Heart right ventricle (tissue), 16 donors: Measurements from ENCODE around the gene SPECC1L. TPM values are rescaled to one million over a fixed set of nuclear protein-coding genes. Genes with fewer than 3 reads are reported as not detected.

ENCODE experiments used
- ATAC-seq, 8 donors: fragments of 200-7000 bp; cut with Tn5 transposase; one replicate each; pipeline ENCODE4 v1.9.1; 2020; ENCODE audit warnings: mild to moderate bottlenecking in 8 of 8, moderate library complexity in 8 of 8, moderate number of reproducible peaks in 1 of 8
- DNase-seq, 2 donors: peaks; one replicate each; pipeline ENCODE4 v3.0.0-alpha.2; 2020
- H3K27ac ChIP-seq, 10 donors: fragments of 200-600 bp; sonication (generic) in 2 of 10; one replicate each; pipeline versions ENCODE4 v1.5.0 to v1.8.0; 2020 to 2022; ENCODE audit warnings: mild to moderate bottlenecking in 3 of 10
- H3K27me3 ChIP-seq, 7 donors: fragments of 200-600 bp; one replicate each; pipeline ENCODE4 v1.8.0; 2021 to 2022; ENCODE audit warnings: mild to moderate bottlenecking in 2 of 7
- H3K36me3 ChIP-seq, 9 donors: fragments of 200-600 bp; sonication (generic) in 1 of 9; one replicate each; pipeline versions ENCODE4 v1.5.0 to v1.8.0; 2020 to 2022; ENCODE audit warnings: mild to moderate bottlenecking in 2 of 9
- H3K4me1 ChIP-seq, 9 donors: fragments of 200-600 bp; sonication (generic) in 1 of 9; one replicate each; pipeline versions ENCODE4 v1.5.0 to v1.8.0; 2020 to 2022; ENCODE audit warnings: mild to moderate bottlenecking in 4 of 9
- H3K4me3 ChIP-seq, 10 donors: fragments of 200-600 bp; sonication (generic) in 2 of 10; one replicate each; pipeline versions ENCODE4 v1.5.0 to v1.8.0; 2020 to 2022; ENCODE audit warnings: mild to moderate bottlenecking in 7 of 10, moderate library complexity in 2 of 10
- H3K9me3 ChIP-seq, 11 donors: fragments of 200-600 bp in 10 of 11; sonication (generic) in 2 of 11; one replicate each; pipeline versions ENCODE4 v1.5.0 to v1.8.0; 2013 to 2022; ENCODE audit warnings: mild to moderate bottlenecking in 2 of 11, control low read depth in 1 of 11, moderate library complexity in 1 of 11
- CTCF ChIP-seq, 9 donors: fragments of 200-600 bp; sonication (generic) in 2 of 9; IDR thresholded peaks; one replicate each; pipeline versions ENCODE4 v1.5.0 to v1.8.0; 2021 to 2022; ENCODE audit warnings: antibody characterized with exemption in 9 of 9, mild to moderate bottlenecking in 5 of 9, moderate library complexity in 1 of 9
- WGBS, 2 donors: extraction: QIAGEN DNeasy Blood & Tissue Kit; methylation state at CpG; one replicate each; pipeline ENCODE4 v1.1.7; 2013; ENCODE audit warnings: inconsistent platforms in 1 of 2; 5-methylcytosine and 5-hydroxymethylcytosine counted together
- intact Hi-C, 10 donors: fragments of 100-400 bp; cut with DNase I; formaldehyde crosslinking; loops; one replicate each; pipeline versions ENCODE4 v1.11.1 to v1.14.2; 2022
- polyA plus RNA-seq, 2 donors: library from polyadenylated mRNA; stranded (reverse); fragments of 200-250 nt; gene quantifications; one replicate each; pipeline ENCODE4 v1.2.3, GENCODE V29; 2013
- total RNA-seq, 10 donors: library from RNA; stranded (reverse); fragmentation: NEBNext Ultra II Directional in 3 of 10; extraction: Animal tissue kit (Norgen Biotek cat#: 25700) in 3 of 10; gene quantifications; one replicate each; pipeline versions ENCODE4 v1.2.1 to v1.2.4, GENCODE V29; 2021 to 2023
- donor health status: Arrhythmogenic right ventricular cardiomyopathy.
- donor health status: ischemic (EF 13 %, LVEDD 7.1; RV severe dilation, severe dysfunction).
- donor health status: healthy with polysubstance abuse.
- donor health status: DM: no; HTN: yes; CAD: no.
- donor health status: DM: no; HTN: no; CAD: no.
- donor health status: ischemic (EF 25% LVEDD 6.9; RV normal size, moderate dysfunction).
- donor health status: ischemic (EF 25% LVEDD 5.7; RV mildly dilated, moderate dysfunction).
- donor health status: healthy.
- donor health status: DM: yes; HTN: yes; CAD: no.
- donor health status: Ischemic cardiomyopathy.
- donor health status: ischemic (EF 35%, LVEDD 5.7; RV mildly dilated, moderate dysfunction).
- donor health status: nonischemic (EF 11% LVEDD 7.7; RV severe dilation, severe dysfunction).
- donor health status: DM: yes; HTN: yes; CAD: no.
- donor health status: PGD.
- donor health status: ischemic (EF 29% LVEDD 5.4; RV normal size, mild dysfunction).
- donor health status: nonischemic (EF 23%, LVEDD 6.1; RV moderate dilation, normal function).

Gene SPECC1L
- total and polyA plus RNA-seq, 12 donors: 8.3 to 61.7 (median 49.5) TPM

- intact Hi-C loops: no loop called here
- no peak for DNase-seq
- no peak overlapping the region for H3K4me3 ChIP-seq
- TF ChIP-seq CTCF (IDR thresholded peaks at IDR 0.05): no peak
- H3K27ac ChIP-seq: peak overlapping the region in 7 of 10 donors; percentile 48 to 87 (median 78)
- H3K9me3 ChIP-seq: no peaks in the 10 kb centered on the region
- WGBS, 2 donors: 78 to 79% methylated on average over 4 of the region's 4 CpGs
- no peak for ATAC-seq
- H3K4me1 ChIP-seq: peaks cover 5 to 74% (median 58%) of the 10 kb centered on the region in 9 donors
- H3K36me3 ChIP-seq: peaks cover 0 to 44% (median 4%) of the 10 kb centered on the region in 9 donors
- H3K27me3 ChIP-seq: no peaks in the 10 kb centered on the region
Measured at GRCh38 chr22:24392218-24392931, 121.7 kb downstream of the SPECC1L start.

- DNase-seq (no peak), ATAC-seq (no peak)
- Histone ChIP-seq H3K4me3 (no peak overlapping the region), H3K36me3 (peaks cover 0 to 46% (median 4%) of the 10 kb centered on the region in 9 donors), H3K27me3 (no peaks in the 10 kb centered on the region), H3K9me3 (no peaks in the 10 kb centered on the region), H3K27ac (peak overlapping the region in 5 of 10 donors; percentile 0 to 87 (median 29)), H3K4me1 (peaks cover 5 to 79% (median 58%) of the 10 kb centered on the region in 9 donors)
- 91 to 96% methylated on average over 2 of the region's 2 CpGs for WGBS, 2 donors
- intact Hi-C loops: no loop called here
- no peak for TF ChIP-seq CTCF (IDR thresholded peaks at IDR 0.05)
Measured at GRCh38 chr22:24393012-24393559, 122.5 kb downstream of the SPECC1L start.

GRCh38 chr22:24393848-24394247 is 123.2 kb downstream of the SPECC1L start:
- Histone ChIP-seq H3K36me3 (peaks cover 0 to 54% (median 4%) of the 10 kb centered on the region in 9 donors), H3K27me3 (no peaks in the 10 kb centered on the region), H3K4me3 (no peak overlapping the region), H3K4me1 (peaks cover 5 to 85% (median 58%) of the 10 kb centered on the region in 9 donors), H3K27ac (peak overlapping the region in 3 of 10 donors; percentile 13 to 80 (median 29)), H3K9me3 (no peaks in the 10 kb centered on the region)
- TF ChIP-seq CTCF (IDR thresholded peaks at IDR 0.05): no peak
- ATAC-seq (peak in 1 of 8 donors; percentile 9), DNase-seq (no peak)
- intact Hi-C loops: no loop called here
- WGBS, 2 donors: 63 to 75% methylated on average over 3 of the region's 3 CpGs

GRCh38 chr22:24394254-24394653 is 123.6 kb downstream of the SPECC1L start:
- H3K27me3 ChIP-seq: no peaks in the 10 kb centered on the region
- no peak overlapping the region for H3K4me3 ChIP-seq
- no peak for ATAC-seq
- intact Hi-C loops: no loop called here
- no peak for TF ChIP-seq CTCF (IDR thresholded peaks at IDR 0.05)
- H3K9me3 ChIP-seq: no peaks in the 10 kb centered on the region
- H3K36me3 ChIP-seq: peaks cover 0 to 56% (median 4%) of the 10 kb centered on the region in 9 donors
- no peak for DNase-seq
- peak overlapping the region in 3 of 10 donors; percentile 13 to 80 (median 29) for H3K27ac ChIP-seq
- peaks cover 5 to 81% (median 55%) of the 10 kb centered on the region in 9 donors for H3K4me1 ChIP-seq
- WGBS, 2 donors: 83 to 86% methylated on average over 2 of the region's 2 CpGs
